Measurements from ENCODE around the gene CLPTM1L.
"Not testable (repeated sequence)": the region's sequence is repeated elsewhere in the genome, so short reads cannot be mapped to it uniquely, and the experiment has no call there.

Gene CLPTM1L

GRCh38 chr5:1278216-1278615 lies 66.7 kb downstream of the CLPTM1L start:
- no peak for DNase-seq (ENCODE audit: low read depth)
- no peak for TF ChIP-seq CTCF (IDR thresholded peaks at IDR 0.05; ENCODE audit: insufficient read depth, low read depth, low read length, missing control alignments)
- H3K4me3 ChIP-seq (ENCODE audit: low read length), result no peak overlapping the region

- DNase-seq (ENCODE audit: low read depth), result no peak
- H3K4me3 ChIP-seq (ENCODE audit: low read length), result no peak overlapping the region
- no peak for TF ChIP-seq CTCF (IDR thresholded peaks at IDR 0.05; ENCODE audit: insufficient read depth, low read depth, low read length, missing control alignments)
Measured at GRCh38 chr5:1277781-1278180, 67.1 kb downstream of the CLPTM1L start.

GRCh38 chr5:1277331-1277730 lies 67.6 kb downstream of the CLPTM1L start:
- no peak for DNase-seq (ENCODE audit: low read depth)
- H3K4me3 ChIP-seq (ENCODE audit: low read length), result no peak overlapping the region
- TF ChIP-seq CTCF (IDR thresholded peaks at IDR 0.05; ENCODE audit: insufficient read depth, low read depth, low read length, missing control alignments), result no peak

GRCh38 chr5:1276930-1277329 lies 68.0 kb downstream of the CLPTM1L start:
- no peak overlapping the region for H3K4me3 ChIP-seq (ENCODE audit: low read length)
- no peak for DNase-seq (ENCODE audit: low read depth)
- TF ChIP-seq CTCF (IDR thresholded peaks at IDR 0.05; ENCODE audit: insufficient read depth, low read depth, low read length, missing control alignments), result no peak

GRCh38 chr5:1275397-1276391 lies 69.2 kb downstream of the CLPTM1L start:
- DNase-seq (ENCODE audit: low read depth); H3K4me3 ChIP-seq (ENCODE audit: low read length): not testable (repeated sequence)

- no peak for TF ChIP-seq CTCF (IDR thresholded peaks at IDR 0.05; ENCODE audit: insufficient read depth, low read depth, low read length, missing control alignments)
- DNase-seq (ENCODE audit: low read depth), result no peak
- H3K4me3 ChIP-seq (ENCODE audit: low read length), result no peak overlapping the region
Measured at GRCh38 chr5:1274471-1274870, 70.4 kb downstream of the CLPTM1L start.

- H3K4me3 ChIP-seq (ENCODE audit: low read length), result no peak overlapping the region
- no peak for TF ChIP-seq CTCF (IDR thresholded peaks at IDR 0.05; ENCODE audit: insufficient read depth, low read depth, low read length, missing control alignments)
- DNase-seq (ENCODE audit: low read depth), result no peak
Measured at GRCh38 chr5:1273745-1274144, 71.2 kb downstream of the CLPTM1L start.
